GM12878 (cell line): ENCODE data around the gene SPATS1. TPM values are rescaled to one million over a fixed set of nuclear protein-coding genes. Genes with fewer than 3 reads are reported as not detected.

Experiments
- ATAC-seq: fragments of 200-7000 bp; cut with Tn5 transposase; 3 replicates; pipeline ENCODE4 v1.9.1; 2020; ENCODE audit warnings: mild to moderate bottlenecking, moderate library complexity
- BruUV-seq: library from RNA; stranded (reverse); fragments of 400-500 nt; replicated peaks from 2 replicates; lab custom pipeline; 2021; lab: Mats Ljungman, UMichigan
- CTCF ChIA-PET: fragments of 300-600 bp; sonication (Branson Sonifier 250); formaldehyde crosslinking; extraction: SDS; loops from one replicate; lab custom pipeline; 2021; ENCODE audit warnings: inconsistent platforms; lab: Yijun Ruan, JAX
- POLR2A ChIA-PET: fragments of 350-600 bp; formaldehyde crosslinking; extraction: SDS; loops from one replicate; lab custom pipeline; 2021; ENCODE audit warnings: inconsistent platforms; lab: Charles Lee
- RAD21 ChIA-PET: fragments of 300-600 bp; sonication (Branson Sonifier 250); formaldehyde crosslinking; loops from one replicate; lab custom pipeline; 2023; ENCODE audit warnings: antibody characterized with exemption; ENCODE audit not compliant: unreplicated experiment; lab: Charles Lee
- SMC1A ChIA-PET: fragments of 300-600 bp; sonication (Branson Sonifier 250); formaldehyde crosslinking; loops from one replicate; lab custom pipeline; 2023; ENCODE audit not compliant: unreplicated experiment, uncharacterized antibody; lab: Charles Lee
- DNase-seq: peaks from one replicate; pipeline ENCODE4 v3.0.0-alpha.2; 2011; ENCODE audit warnings: low read depth, low spot score
- FAIRE-seq: peaks from 3 replicates; lab custom pipeline; 2011; peaks lifted over from hg19 to GRCh38; lab: Jason Lieb, UNC
- H2AFZ ChIP-seq: 2 replicates; pipeline ENCODE4 v1.6.0; 2011; ENCODE audit warnings: low read depth, low read length, control low read depth; ENCODE audit not compliant: control insufficient read depth
- H3K27ac ChIP-seq: 2 replicates; pipeline ENCODE4 v1.5.1; 2011; ENCODE audit warnings: control low read depth; ENCODE audit not compliant: control insufficient read depth, insufficient read depth
- H3K27me3 ChIP-seq, 2 experiments: replicated peaks in 1 of 2; 2 replicates each; pipeline versions ENCODE4 v1.6.0 to v1.6.1; 2011; ENCODE audit warnings: low read length in 1 of 2; ENCODE audit not compliant: control insufficient read depth in 2 of 2, insufficient read depth in 2 of 2
- H3K36me3 ChIP-seq, 2 experiments: 2 replicates each; pipeline ENCODE4 v1.5.1; 2011; ENCODE audit warnings: low read length in 1 of 2; ENCODE audit not compliant: control insufficient read depth in 2 of 2, insufficient read depth in 2 of 2
- H3K4me1 ChIP-seq: 2 replicates; pipeline ENCODE4 v1.6.1; 2011; ENCODE audit warnings: mild to moderate bottlenecking, low read length, moderate library complexity, mixed read lengths; ENCODE audit not compliant: control insufficient read depth, insufficient read depth
- H3K4me2 ChIP-seq: 2 replicates; pipeline ENCODE4 v1.6.0; 2011; ENCODE audit warnings: control low read depth; ENCODE audit not compliant: control insufficient read depth, insufficient read depth
- H3K4me3 ChIP-seq: fragments of 200-600 bp; sonication (generic); 2 replicates; pipeline ENCODE4 v1.5.1; 2016
- H3K79me2 ChIP-seq: 2 replicates; pipeline ENCODE4 v1.6.0; 2011; ENCODE audit warnings: low read length; ENCODE audit not compliant: control insufficient read depth, insufficient read depth
- H3K9ac ChIP-seq: 2 replicates; pipeline ENCODE4 v1.8.0; 2011; ENCODE audit warnings: low read length, control low read depth, mixed read lengths; ENCODE audit not compliant: control insufficient read depth, insufficient read depth
- H3K9me3 ChIP-seq: replicated peaks from 3 replicates; pipeline ENCODE4 v1.5.1; 2011; ENCODE audit warnings: mild to moderate bottlenecking, low read length; ENCODE audit not compliant: control insufficient read depth, insufficient read depth
- H4K20me1 ChIP-seq: 2 replicates; pipeline ENCODE4 v1.6.0; 2011; ENCODE audit not compliant: control insufficient read depth, insufficient read depth
- EZH2 ChIP-seq: IDR thresholded peaks from 2 replicates; pipeline ENCODE4 v1.6.1; 2012; ENCODE audit warnings: low read depth, mild to moderate bottlenecking, control low read depth, inconsistent platforms, low read length, borderline replicate concordance; ENCODE audit not compliant: control insufficient read depth
- RBBP5 ChIP-seq: fragments of 200-600 bp; sonication (generic); conservative IDR thresholded peaks from 2 replicates; pipeline ENCODE4 v1.6.1; 2016
- RCOR1 ChIP-seq: conservative IDR thresholded peaks from 2 replicates; pipeline ENCODE4 v1.6.1; 2012; ENCODE audit warnings: low read depth, low read length, improper control_type of control experiment
- ZNF384 ChIP-seq: IDR thresholded peaks from 2 replicates; pipeline ENCODE4 v1.6.1; 2012; ENCODE audit warnings: low read depth, mild to moderate bottlenecking, low read length, improper control_type of control experiment, borderline replicate concordance
- WGBS: methylation state at CpG from one replicate; pipeline ENCODE4 v1.1.6; 2016; ENCODE audit warnings: low lambda C conversion rate; ENCODE audit not compliant: insufficient replicate concordance, insufficient coverage; ENCODE audit errors: missing lambda C conversion rate; 5-methylcytosine and 5-hydroxymethylcytosine counted together
- in situ Hi-C: fragments of 300-500 bp; cut with MboI; formaldehyde crosslinking; loops from 9 replicates; pipeline ENCODE4 v1.14.3; 2018; ENCODE audit warnings: mixed read lengths
- intact Hi-C: fragments of 100-400 bp; cut with micrococcal nuclease; formaldehyde crosslinking; loops from one replicate; pipeline ENCODE4 v1.14.2; 2022; ENCODE audit not compliant: unreplicated experiment
- polyA plus RNA-seq, 11 experiments: library from polyadenylated mRNA; depleted of rRNA in 4 of 11; unstranded in 6 of 11; stranded (reverse) in 5 of 11; fragments of >200 nt; fragmentation: Nextera tagmentation in 4 of 11; fragmentation: Illumina TruSeq in 1 of 11; extraction: Ambion mirVana in 4 of 11; extraction: Trizol in 1 of 11; gene quantifications; 1 replicate in 1 of 11; 2 replicates in 10 of 11; pipeline versions ENCODE4 v1.2.1 to v1.2.3, GENCODE V29; 2011 to 2016; ENCODE audit warnings: inconsistent platforms in 2 of 11, missing spikeins in 2 of 11, low read depth in 1 of 11
- total RNA-seq, 4 experiments: library from RNA; depleted of rRNA in 3 of 4; stranded (reverse); fragments of >200 nt in 3 of 4; fragmentation: Illumina TruSeq in 1 of 4; extraction: Trizol in 1 of 4; gene quantifications; 2 replicates each; pipeline versions ENCODE4 v1.2.1 to v1.2.3, GENCODE V29; 2013 to 2021
- TF ChIP-seq, protein P1 (sequence below): fragments of 450-650 bp; IDR thresholded peaks from 2 replicates; pipeline ENCODE4 v1.6.1; 2016; ENCODE audit warnings: mild to moderate bottlenecking, moderate library complexity, borderline replicate concordance
- TF ChIP-seq, protein P2 (sequence below): IDR thresholded peaks from 2 replicates; pipeline ENCODE4 v1.6.1; 2012; ENCODE audit warnings: improper control_type of control experiment, low read depth, low read length; ENCODE audit not compliant: insufficient replicate concordance
- TF ChIP-seq, protein P3 (sequence below): IDR thresholded peaks from 2 replicates; pipeline ENCODE4 v1.6.1; 2012; ENCODE audit warnings: low read depth, low read length, improper control_type of control experiment
- TF ChIP-seq, protein P4 (sequence below): fragments of 450-650 bp; formaldehyde crosslinking; IDR thresholded peaks from 2 replicates; pipeline ENCODE4 v1.4.0; 2022; ENCODE audit warnings: mild to moderate bottlenecking, moderate library complexity

Gene SPATS1
- total and polyA plus RNA-seq, 10 of the 15 experiments (the other 5 are each of a cell fraction or from before 2014, with no cell fraction given), result 0.12 TPM; not detected in 9

DNA sequence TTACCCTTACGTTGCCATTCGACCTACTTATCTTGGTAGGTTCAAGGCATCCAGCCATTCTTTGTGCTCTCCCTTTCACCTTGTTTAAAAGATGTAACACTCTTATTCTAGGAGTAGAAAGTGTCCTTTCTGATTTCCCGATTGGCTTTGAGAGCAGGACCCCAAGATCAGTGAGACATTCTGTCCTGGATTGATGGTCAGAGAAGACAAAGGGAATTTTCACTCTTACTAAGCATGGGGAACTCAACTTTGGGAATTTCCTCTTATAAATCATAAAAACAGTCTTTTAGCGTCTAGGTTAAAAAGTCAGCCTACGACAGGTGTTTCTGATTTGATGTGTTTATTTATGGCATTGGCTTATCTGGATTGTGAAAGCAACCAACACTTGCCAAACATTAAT is 26.5 kb upstream of the SPATS1 start:
- SMC1A ChIA-PET, result no interaction called here
- DNase-seq, result no peak
- 33% methylated on average over 5 of the region's 5 CpGs for whole genome bisulfite sequencing
- FAIRE-seq, result no peak
- Histone ChIP-seq H3K4me3 (no peak overlapping the region), H3K27me3 (no peaks in the 10 kb centered on the region; a peak in 2 of 4 replicates), H3K27ac (no peak overlapping the region), H3K4me1 (peaks cover 5% of the 10 kb centered on the region), H4K20me1 (no peaks in the 10 kb centered on the region), H3K9ac (no peak overlapping the region), H3K36me3 (0 out of 4 replicates have a peak, but pooled peaks cover 0 to 3% of the 10 kb centered on the region in 2 experiments), H3K9me3 (no peaks in the 10 kb centered on the region), H3K79me2 (peaks cover 11% of the 10 kb centered on the region), H3K4me2 (no peak overlapping the region), H2AFZ (no peak overlapping the region)
- no TSS peak for BruUV-seq
- intact Hi-C loops, result no loop called here
- RAD21 ChIA-PET, result no interaction called here
- CTCF ChIA-PET, result interaction anchor here (1.0 kb wide), 1 partner anchor 22 kb away, joined by 3 read pairs; no protein-coding TSS in a partner anchor
- POLR2A ChIA-PET, result no interaction called here
- ATAC-seq, result no peak
- in situ Hi-C loops, result no loop called here
- no peak for TF ChIP-seq RBBP5
- TF ChIP-seq, protein P1, sequence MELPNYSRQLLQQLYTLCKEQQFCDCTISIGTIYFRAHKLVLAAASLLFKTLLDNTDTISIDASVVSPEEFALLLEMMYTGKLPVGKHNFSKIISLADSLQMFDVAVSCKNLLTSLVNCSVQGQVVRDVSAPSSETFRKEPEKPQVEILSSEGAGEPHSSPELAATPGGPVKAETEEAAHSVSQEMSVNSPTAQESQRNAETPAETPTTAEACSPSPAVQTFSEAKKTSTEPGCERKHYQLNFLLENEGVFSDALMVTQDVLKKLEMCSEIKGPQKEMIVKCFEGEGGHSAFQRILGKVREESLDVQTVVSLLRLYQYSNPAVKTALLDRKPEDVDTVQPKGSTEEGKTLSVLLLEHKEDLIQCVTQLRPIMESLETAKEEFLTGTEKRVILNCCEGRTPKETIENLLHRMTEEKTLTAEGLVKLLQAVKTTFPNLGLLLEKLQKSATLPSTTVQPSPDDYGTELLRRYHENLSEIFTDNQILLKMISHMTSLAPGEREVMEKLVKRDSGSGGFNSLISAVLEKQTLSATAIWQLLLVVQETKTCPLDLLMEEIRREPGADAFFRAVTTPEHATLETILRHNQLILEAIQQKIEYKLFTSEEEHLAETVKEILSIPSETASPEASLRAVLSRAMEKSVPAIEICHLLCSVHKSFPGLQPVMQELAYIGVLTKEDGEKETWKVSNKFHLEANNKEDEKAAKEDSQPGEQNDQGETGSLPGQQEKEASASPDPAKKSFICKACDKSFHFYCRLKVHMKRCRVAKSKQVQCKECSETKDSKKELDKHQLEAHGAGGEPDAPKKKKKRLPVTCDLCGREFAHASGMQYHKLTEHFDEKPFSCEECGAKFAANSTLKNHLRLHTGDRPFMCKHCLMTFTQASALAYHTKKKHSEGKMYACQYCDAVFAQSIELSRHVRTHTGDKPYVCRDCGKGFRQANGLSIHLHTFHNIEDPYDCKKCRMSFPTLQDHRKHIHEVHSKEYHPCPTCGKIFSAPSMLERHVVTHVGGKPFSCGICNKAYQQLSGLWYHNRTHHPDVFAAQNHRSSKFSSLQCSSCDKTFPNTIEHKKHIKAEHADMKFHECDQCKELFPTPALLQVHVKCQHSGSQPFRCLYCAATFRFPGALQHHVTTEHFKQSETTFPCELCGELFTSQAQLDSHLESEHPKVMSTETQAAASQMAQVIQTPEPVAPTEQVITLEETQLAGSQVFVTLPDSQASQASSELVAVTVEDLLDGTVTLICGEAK, result no peak
- no peak for TF ChIP-seq ZNF384
- no peak for TF ChIP-seq EZH2
- TF ChIP-seq RCOR1, result no peak
- TF ChIP-seq, protein P2, sequence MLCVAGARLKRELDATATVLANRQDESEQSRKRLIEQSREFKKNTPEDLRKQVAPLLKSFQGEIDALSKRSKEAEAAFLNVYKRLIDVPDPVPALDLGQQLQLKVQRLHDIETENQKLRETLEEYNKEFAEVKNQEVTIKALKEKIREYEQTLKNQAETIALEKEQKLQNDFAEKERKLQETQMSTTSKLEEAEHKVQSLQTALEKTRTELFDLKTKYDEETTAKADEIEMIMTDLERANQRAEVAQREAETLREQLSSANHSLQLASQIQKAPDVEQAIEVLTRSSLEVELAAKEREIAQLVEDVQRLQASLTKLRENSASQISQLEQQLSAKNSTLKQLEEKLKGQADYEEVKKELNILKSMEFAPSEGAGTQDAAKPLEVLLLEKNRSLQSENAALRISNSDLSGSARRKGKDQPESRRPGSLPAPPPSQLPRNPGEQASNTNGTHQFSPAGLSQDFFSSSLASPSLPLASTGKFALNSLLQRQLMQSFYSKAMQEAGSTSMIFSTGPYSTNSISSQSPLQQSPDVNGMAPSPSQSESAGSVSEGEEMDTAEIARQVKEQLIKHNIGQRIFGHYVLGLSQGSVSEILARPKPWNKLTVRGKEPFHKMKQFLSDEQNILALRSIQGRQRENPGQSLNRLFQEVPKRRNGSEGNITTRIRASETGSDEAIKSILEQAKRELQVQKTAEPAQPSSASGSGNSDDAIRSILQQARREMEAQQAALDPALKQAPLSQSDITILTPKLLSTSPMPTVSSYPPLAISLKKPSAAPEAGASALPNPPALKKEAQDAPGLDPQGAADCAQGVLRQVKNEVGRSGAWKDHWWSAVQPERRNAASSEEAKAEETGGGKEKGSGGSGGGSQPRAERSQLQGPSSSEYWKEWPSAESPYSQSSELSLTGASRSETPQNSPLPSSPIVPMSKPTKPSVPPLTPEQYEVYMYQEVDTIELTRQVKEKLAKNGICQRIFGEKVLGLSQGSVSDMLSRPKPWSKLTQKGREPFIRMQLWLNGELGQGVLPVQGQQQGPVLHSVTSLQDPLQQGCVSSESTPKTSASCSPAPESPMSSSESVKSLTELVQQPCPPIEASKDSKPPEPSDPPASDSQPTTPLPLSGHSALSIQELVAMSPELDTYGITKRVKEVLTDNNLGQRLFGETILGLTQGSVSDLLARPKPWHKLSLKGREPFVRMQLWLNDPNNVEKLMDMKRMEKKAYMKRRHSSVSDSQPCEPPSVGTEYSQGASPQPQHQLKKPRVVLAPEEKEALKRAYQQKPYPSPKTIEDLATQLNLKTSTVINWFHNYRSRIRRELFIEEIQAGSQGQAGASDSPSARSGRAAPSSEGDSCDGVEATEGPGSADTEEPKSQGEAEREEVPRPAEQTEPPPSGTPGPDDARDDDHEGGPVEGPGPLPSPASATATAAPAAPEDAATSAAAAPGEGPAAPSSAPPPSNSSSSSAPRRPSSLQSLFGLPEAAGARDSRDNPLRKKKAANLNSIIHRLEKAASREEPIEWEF, result no peak
- TF ChIP-seq, protein P3, sequence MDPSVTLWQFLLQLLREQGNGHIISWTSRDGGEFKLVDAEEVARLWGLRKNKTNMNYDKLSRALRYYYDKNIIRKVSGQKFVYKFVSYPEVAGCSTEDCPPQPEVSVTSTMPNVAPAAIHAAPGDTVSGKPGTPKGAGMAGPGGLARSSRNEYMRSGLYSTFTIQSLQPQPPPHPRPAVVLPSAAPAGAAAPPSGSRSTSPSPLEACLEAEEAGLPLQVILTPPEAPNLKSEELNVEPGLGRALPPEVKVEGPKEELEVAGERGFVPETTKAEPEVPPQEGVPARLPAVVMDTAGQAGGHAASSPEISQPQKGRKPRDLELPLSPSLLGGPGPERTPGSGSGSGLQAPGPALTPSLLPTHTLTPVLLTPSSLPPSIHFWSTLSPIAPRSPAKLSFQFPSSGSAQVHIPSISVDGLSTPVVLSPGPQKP, result no peak
- TF ChIP-seq, protein P4, sequence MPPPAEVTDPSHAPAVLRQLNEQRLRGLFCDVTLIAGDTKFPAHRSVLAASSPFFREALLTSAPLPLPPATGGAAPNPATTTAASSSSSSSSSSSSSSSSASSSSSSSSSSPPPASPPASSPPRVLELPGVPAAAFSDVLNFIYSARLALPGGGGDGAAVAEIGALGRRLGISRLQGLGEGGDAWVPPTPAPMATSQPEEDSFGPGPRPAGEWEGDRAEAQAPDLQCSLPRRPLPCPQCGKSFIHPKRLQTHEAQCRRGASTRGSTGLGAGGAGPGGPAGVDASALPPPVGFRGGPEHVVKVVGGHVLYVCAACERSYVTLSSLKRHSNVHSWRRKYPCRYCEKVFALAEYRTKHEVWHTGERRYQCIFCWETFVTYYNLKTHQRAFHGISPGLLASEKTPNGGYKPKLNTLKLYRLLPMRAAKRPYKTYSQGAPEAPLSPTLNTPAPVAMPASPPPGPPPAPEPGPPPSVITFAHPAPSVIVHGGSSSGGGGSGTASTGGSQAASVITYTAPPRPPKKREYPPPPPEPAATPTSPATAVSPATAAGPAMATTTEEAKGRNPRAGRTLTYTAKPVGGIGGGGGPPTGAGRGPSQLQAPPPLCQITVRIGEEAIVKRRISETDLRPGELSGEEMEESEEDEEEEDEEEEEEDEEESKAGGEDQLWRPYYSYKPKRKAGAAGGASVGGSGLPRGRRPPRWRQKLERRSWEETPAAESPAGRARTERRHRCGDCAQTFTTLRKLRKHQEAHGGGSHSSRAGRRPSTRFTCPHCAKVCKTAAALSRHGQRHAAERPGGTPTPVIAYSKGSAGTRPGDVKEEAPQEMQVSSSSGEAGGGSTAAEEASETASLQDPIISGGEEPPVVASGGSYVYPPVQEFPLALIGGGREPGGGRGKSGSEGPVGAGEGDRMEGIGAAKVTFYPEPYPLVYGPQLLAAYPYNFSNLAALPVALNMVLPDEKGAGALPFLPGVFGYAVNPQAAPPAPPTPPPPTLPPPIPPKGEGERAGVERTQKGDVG (CRISPR knock-in tag), result no peak
